ENCODE results near the gene CCDC92.
"Not testable (repeated sequence)": the region's sequence is repeated elsewhere in the genome, so short reads cannot be mapped to it uniquely, and the experiment has no call there.

CCDC92 gene

GRCh38 chr12:123948796-123949769 lies 23.5 kb downstream of the CCDC92 start:
- no peak for DNase-seq (ENCODE audit: low read depth)

GRCh38 chr12:123948401-123948795 lies 24.2 kb downstream of the CCDC92 start:
- DNase-seq (ENCODE audit: low read depth): no peak

DNA sequence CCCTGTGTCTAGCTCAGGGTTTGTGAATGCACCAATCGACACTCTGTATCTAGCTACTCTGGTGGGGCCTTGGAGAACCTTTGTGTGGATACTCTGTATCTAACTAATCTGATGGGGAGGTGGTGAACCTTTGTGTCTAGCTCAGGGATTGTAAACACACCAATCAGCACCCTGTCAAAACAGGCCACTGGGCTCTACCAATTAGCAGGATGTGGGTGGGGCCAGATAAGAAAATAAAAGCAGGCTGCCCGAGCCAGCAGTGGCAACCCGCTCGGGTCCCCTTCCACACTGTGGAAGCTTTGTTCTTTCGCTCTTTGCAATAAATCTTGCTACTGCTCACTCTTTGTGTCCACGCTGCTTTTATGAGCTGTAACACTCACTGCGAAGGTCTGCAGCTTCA lies 25.1 kb downstream of the CCDC92 start:
- DNase-seq (ENCODE audit: low read depth): not testable (repeated sequence)

DNA sequence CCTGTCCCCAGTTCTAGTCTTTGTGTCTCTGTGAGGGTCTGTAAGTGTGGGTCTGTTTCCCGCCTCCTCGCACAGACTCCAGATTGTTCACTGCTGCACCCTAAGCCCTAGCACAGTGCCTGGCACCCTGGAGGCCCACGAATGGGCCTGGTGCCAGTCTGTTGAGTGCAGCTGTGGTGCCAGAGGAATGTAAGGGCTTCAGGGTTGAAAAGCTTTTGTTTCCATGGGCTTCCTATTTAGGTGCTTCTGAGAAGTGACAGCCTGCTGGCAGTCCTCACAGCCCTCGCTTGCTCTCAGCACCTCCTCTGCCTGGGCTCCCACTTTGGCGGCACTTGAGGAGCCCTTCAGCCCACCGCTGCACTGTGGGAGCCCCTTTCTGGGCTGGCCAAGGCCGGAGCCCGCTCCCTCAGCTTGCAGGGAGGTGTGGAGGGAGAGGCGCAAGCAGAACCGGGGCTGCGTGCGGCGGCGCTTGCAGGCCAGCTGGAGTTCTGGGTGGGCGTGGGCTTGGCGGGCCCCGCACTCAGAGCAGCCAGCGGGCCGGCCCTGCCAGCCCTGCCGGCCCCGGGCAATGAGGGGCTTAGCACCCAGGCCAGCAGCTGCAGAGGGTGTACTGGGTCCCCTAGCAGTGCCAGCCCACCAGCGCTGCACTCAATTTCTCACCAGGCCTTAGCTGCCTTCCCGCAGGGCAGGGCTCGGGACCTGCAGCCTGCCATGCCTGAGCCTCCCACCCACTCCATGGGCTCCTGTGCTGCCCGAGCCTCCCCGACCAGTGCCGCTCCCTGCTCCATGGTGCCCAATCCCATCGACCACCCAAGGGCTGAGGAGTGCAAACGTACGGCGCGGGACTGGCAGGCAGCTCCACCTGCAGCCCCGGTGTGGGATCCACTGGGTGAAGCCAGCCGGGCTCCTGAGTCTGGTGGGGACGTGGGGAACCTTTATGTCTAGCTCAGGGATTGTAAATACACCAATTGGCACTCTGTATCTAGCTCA lies 25.8 kb downstream of the CCDC92 start:
- DNase-seq (ENCODE audit: low read depth): not testable (repeated sequence)

DNA sequence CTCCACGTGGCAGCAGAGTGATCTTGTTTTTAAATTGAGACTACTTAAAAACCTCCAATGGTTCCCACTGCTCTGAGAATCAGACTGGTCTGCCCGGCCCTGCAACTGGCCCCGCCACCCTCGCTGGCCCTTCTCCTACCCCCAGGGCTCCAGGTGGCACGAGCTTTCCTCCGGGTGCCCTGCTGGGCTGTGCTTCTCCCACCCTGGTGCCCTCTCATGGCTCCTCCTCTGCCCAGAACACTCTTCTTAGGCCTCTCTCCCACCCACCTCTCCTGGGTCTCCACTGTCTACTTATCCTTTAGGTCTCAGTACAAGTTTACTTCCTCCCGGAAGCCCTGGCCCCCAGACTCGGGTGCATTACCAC lies 26.5 kb downstream of the CCDC92 start:
- no peak for DNase-seq (ENCODE audit: low read depth)

DNA sequence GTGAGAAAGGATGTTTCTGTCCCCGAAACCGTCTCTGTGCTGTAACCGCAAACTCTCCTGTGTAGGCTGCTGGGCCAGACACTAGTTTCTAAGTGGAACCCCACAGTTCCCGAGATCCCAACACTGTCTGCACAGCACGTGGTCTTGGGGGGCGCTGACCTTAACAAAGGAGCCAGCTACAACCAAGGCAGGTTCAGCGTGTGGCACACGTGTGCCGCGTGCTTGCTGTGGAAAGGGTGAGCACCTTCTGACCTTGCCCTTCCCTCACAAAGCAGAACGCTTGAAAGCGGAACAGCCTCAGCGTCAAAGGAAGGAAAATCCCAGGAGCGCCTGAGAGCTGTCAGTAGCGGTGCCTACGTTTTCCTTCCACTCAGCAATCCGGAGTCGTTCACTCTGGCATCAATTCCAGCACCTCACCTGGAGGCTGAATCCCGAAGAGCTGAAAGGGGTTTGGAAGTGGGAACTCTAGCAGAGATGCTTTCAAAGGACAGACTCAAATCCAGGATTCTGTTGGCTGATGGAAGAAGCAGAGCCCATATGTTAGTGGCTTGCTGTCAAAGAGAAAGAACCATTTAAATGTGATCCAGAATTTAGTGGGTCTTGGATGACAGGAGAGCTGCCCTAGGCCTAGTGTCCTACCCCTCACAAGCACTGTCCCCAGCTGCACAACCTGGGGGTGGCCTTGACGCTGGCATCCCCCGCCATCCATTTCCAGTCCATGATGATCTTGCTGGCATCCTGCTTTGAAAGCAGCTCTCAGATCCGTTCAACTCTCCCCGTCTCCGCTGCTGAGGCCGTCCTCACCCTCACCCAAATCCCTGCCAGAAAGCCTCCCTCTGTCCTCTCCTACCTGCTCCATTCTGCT lies 27.1 kb downstream of the CCDC92 start:
- no peak for DNase-seq (ENCODE audit: low read depth)

- no peak for DNase-seq (ENCODE audit: low read depth)
These were observed 27.9 kb downstream of the CCDC92 start for GRCh38 chr12:123944696-123945095.

- no peak for DNase-seq (ENCODE audit: low read depth)
These were observed 28.8 kb downstream of the CCDC92 start for GRCh38 chr12:123943816-123944215.

DNA sequence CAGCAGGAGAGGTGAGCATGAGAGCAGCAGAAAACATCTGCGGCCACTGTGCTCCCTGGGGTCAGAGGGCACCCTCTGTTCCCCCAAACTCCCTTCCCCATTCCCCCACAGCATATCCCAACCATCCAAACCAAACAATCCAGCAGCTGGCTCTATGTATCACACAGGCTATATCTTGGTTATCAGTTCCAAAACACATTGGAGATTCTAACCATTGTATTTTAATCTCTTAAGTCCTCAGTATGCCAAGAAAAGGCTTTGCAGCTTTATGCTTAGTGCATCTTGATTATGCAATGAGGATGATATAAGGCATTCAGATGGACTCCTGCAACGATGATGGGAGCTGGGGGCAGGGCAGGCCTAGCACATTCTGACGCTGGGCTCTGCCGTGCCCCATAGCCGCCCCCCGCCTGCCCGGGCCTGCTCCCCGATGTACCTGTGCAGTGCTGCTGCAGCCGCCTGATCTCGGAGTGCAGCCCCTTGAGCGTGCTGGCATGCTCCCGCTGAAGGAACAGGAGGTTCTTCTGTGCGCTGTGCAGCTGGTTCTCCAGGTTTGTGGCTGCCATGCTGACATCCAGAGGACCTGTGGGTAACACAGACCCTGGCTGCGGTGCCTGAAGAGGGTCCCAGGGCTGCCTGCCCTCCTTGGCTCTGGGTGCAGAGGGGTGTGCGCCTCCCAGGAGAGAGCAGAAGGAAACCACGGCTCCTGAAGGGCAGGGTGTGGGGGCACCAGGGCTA lies 29.6 kb downstream of the CCDC92 start:
- DNase-seq (ENCODE audit: low read depth): no peak

- DNase-seq (ENCODE audit: low read depth): no peak
These were observed 30.4 kb downstream of the CCDC92 start for GRCh38 chr12:123942238-123942653.

GRCh38 chr12:123941624-123942237 lies 30.9 kb downstream of the CCDC92 start:
- DNase-seq (ENCODE audit: low read depth): no peak

DNA sequence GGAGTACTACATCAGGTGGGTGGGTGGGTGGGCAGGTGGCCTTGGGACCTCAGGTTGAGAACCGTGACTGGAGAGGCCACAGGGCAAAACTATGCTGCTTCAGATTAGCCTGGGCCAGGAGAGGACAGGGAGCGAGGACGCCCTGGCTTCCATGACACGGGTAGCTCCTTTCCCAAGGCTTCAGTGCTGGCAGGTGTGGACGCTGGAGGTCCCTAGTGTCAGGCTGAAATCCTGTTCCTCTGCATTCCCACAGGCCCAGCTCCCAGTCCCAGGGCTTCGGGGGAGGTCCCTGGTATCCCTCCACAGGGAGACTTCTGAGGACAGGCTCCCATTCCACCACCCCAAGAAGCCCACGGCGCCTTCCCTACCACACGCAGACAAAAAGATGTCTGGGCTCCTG lies 31.6 kb downstream of the CCDC92 start:
- no peak for DNase-seq (ENCODE audit: low read depth)

- no peak for DNase-seq (ENCODE audit: low read depth)
These were observed 32.0 kb downstream of the CCDC92 start for GRCh38 chr12:123940627-123940966.

DNA sequence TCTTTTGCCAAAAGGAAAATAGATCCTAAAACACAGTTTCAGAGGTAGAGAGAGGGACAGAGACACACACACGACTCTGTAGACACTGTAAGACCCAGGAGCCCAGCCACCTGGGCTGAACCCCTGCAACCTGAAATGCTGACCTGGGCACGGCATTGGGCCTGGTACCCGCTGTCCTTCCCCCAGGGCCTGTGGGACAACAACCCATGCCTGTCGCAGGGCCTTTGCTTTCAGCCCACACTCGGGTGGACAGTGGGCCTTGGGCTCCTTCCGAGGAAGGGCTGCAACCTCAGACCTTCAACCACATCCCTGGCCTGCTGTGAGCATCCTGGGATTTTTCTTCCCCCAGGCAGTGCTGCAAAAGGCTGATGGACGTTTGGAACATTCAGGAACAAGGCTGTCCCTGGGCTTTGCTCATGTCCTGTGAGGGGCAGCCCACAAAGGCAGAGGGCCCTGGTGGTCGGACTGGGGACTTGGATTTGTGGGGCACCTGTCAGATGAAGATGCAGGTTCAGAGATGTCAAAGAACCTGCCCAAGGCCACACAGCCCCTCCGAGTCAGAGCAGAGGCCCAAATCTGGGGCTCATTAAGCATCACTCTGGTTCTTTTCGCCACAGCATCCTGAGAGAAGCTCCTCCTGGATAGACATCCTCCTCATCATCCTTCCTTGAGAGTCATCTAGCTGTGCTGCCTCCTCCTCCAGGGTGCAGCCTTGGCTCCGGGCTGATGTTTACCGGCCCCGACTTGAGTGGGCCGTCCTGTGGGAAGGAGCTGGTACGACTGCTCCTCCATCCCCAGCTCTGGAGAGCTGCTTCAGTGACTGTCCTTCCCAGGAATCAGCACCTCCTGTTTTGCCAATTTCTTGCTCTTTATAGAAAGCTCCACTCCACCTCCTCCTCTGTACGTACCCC lies 32.7 kb downstream of the CCDC92 start:
- DNase-seq (ENCODE audit: low read depth): no peak

- DNase-seq (ENCODE audit: low read depth): no peak
These were observed 33.8 kb downstream of the CCDC92 start for GRCh38 chr12:123938679-123939480.

GRCh38 chr12:123937707-123938591 lies 34.7 kb downstream of the CCDC92 start:
- DNase-seq (ENCODE audit: low read depth): peak; percentile 31

DNA sequence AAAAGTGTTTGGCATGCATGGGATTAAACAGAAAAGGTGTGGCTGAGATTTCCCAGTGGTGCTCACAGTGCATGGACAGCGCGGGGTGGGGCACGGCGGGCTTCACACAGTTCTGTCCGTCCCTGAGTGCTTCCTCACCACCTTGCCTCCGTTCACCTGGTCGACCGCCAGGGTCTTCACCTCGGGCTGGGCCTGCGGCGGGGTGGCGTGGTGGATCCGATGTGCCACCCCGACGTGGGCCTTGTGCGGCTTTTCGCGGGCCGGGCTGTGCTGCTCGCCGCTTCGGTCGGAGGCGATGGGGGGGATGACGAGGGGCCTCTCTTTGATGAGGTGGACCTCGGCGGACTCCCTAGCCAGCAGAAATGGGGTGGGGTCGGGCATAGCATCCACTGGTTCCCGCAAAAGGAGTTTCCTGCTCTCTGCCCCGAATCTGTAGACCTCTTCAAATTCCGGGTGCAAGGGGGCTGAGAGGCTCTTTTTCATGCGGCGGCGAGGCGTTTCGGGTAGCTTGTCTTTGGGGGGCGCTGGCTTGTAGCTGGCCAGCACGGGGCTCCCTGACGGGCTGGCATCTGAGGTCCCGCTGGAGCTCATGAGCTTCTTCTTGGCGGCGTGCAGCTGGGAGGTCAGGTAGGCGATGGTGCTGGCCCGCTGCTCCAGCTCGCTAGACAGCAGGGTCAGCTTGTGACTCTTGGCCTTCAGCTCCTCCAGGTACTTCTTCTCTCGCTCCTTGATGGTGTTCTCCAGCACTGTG lies 35.5 kb downstream of the CCDC92 start:
- DNase-seq (ENCODE audit: low read depth): no peak

Measured in activated T-cell treated with anti-CD3 and anti-CD28 coated beads for 48 hours (primary cell).